HepG2 (cell line): Measurements from ENCODE around the gene FIZ1. TPM values are rescaled to one million over a fixed set of nuclear protein-coding genes. Genes with fewer than 3 reads are reported as not detected.
A peak's percentile ranks its signal among the peaks of the same experiment; 100 is the strongest.

Experiments
- ATF2 ChIP-seq: sonication (generic); formaldehyde crosslinking; IDR thresholded peaks from 2 replicates; pipeline ENCODE4 v1.4.0; 2020; ENCODE audit warnings: missing genetic modification reagents
- ELF4 ChIP-seq: sonication (generic); formaldehyde crosslinking; IDR thresholded peaks from 2 replicates; pipeline ENCODE4 v1.5.0; 2020; ENCODE audit warnings: missing genetic modification reagents, mild to moderate bottlenecking, moderate library complexity, borderline replicate concordance
- GABPA ChIP-seq, 2 experiments: IDR thresholded peaks; 2 replicates each; pipeline ENCODE4 v1.6.1; 2011 to 2016; ENCODE audit warnings: low read depth in 2 of 2, low read length in 1 of 2, missing biosample characterization in 1 of 2, missing genetic modification characterization in 1 of 2
- HCFC1 ChIP-seq: fragments of 150-350 bp; IDR thresholded peaks from 2 replicates; pipeline ENCODE4 v1.6.1; 2014; ENCODE audit warnings: low read depth, low read length
- HOXA3 ChIP-seq: sonication (generic); formaldehyde crosslinking; IDR thresholded peaks from 2 replicates; pipeline ENCODE4 v1.5.0; 2020; ENCODE audit warnings: missing genetic modification reagents
- HOXA5 ChIP-seq: sonication (generic); formaldehyde crosslinking; IDR thresholded peaks from 2 replicates; pipeline ENCODE4 v1.4.0; 2020; ENCODE audit warnings: missing genetic modification reagents
- IKZF4 ChIP-seq: sonication (generic); formaldehyde crosslinking; IDR thresholded peaks from 2 replicates; pipeline ENCODE4 v1.5.1; 2020; ENCODE audit warnings: borderline replicate concordance, mild to moderate bottlenecking, low read depth, missing genetic modification reagents; ENCODE audit errors: not compliant biosample characterization
- ISL2 ChIP-seq: sonication (generic); formaldehyde crosslinking; IDR thresholded peaks from 2 replicates; pipeline ENCODE4 v1.5.0; 2020; ENCODE audit warnings: missing genetic modification reagents
- MEIS1 ChIP-seq: sonication (generic); formaldehyde crosslinking; IDR thresholded peaks from 2 replicates; pipeline ENCODE4 v1.9.0; 2021; ENCODE audit warnings: mild to moderate bottlenecking, missing genetic modification reagents, moderate library complexity, borderline replicate concordance
- MEIS2 ChIP-seq: sonication (generic); formaldehyde crosslinking; IDR thresholded peaks from 2 replicates; pipeline ENCODE4 v1.9.0; 2021; ENCODE audit warnings: mild to moderate bottlenecking, missing genetic modification reagents
- NCOR1 ChIP-seq: fragments of 200-600 bp; sonication (generic); IDR thresholded peaks from 2 replicates; pipeline ENCODE4 v1.7.0; 2017; ENCODE audit warnings: antibody characterized with exemption, low read length, borderline replicate concordance
- RFXANK ChIP-seq: IDR thresholded peaks from 2 replicates; pipeline ENCODE4 v1.6.1; 2016
- SRF ChIP-seq: IDR thresholded peaks from 2 replicates; pipeline ENCODE4 v1.6.1; 2011; ENCODE audit warnings: mild to moderate bottlenecking, low read depth, low read length, moderate library complexity
- TBX3 ChIP-seq: fragments of 450-650 bp; IDR thresholded peaks from 2 replicates; pipeline ENCODE4 v1.6.1; 2017; ENCODE audit warnings: antibody characterized with exemption, mild to moderate bottlenecking, inconsistent platforms, borderline replicate concordance
- TMF1 ChIP-seq: sonication (generic); formaldehyde crosslinking; IDR thresholded peaks from 2 replicates; pipeline ENCODE4 v1.8.1; 2022; ENCODE audit warnings: low read depth, missing genetic modification reagents
- TSC22D2 ChIP-seq: sonication (generic); formaldehyde crosslinking; IDR thresholded peaks from 2 replicates; pipeline ENCODE4 v1.5.1; 2020; ENCODE audit warnings: missing genetic modification reagents, mild to moderate bottlenecking, borderline replicate concordance
- ZBTB42 ChIP-seq: sonication (generic); formaldehyde crosslinking; IDR thresholded peaks from 2 replicates; pipeline ENCODE4 v1.5.0; 2020; ENCODE audit warnings: mild to moderate bottlenecking, missing genetic modification reagents
- ZFP36L2 ChIP-seq: sonication (generic); formaldehyde crosslinking; IDR thresholded peaks from 2 replicates; pipeline ENCODE4 v1.4.0; 2020; ENCODE audit warnings: missing genetic modification reagents
- ZNF335 ChIP-seq: sonication (generic); formaldehyde crosslinking; IDR thresholded peaks from 2 replicates; pipeline ENCODE4 v1.4.0; 2020; ENCODE audit warnings: missing genetic modification reagents
- ZNF383 ChIP-seq: sonication (generic); formaldehyde crosslinking; IDR thresholded peaks from 2 replicates; pipeline ENCODE4 v1.4.0; 2020; ENCODE audit warnings: missing genetic modification reagents, mild to moderate bottlenecking, borderline replicate concordance
- ZNF496 ChIP-seq: sonication (generic); formaldehyde crosslinking; IDR thresholded peaks from 2 replicates; pipeline ENCODE4 v1.8.1; 2023; ENCODE audit warnings: mild to moderate bottlenecking, moderate library complexity, missing genetic modification reagents; ENCODE audit not compliant: insufficient replicate concordance
- ZNF556 ChIP-seq: sonication (generic); formaldehyde crosslinking; IDR thresholded peaks from 2 replicates; pipeline ENCODE4 v1.4.0; 2020; ENCODE audit warnings: mild to moderate bottlenecking, missing genetic modification reagents, borderline replicate concordance
- ZNF577 ChIP-seq: sonication (generic); formaldehyde crosslinking; IDR thresholded peaks from 2 replicates; pipeline ENCODE4 v1.4.0; 2020; ENCODE audit warnings: mild to moderate bottlenecking, low read depth, missing genetic modification reagents, borderline replicate concordance
- ZNF780A ChIP-seq: sonication (generic); formaldehyde crosslinking; IDR thresholded peaks from 2 replicates; pipeline ENCODE4 v1.8.0; 2022; ENCODE audit warnings: mild to moderate bottlenecking, missing genetic modification reagents, moderate library complexity
- ZSCAN25 ChIP-seq: sonication (generic); formaldehyde crosslinking; IDR thresholded peaks from 2 replicates; pipeline ENCODE4 v1.8.0; 2022; ENCODE audit warnings: mild to moderate bottlenecking, missing genetic modification reagents
- polyA plus RNA-seq, 8 experiments: library from polyadenylated mRNA; depleted of rRNA in 3 of 8; stranded (reverse) in 7 of 8; unstranded in 1 of 8; fragments of >200 nt; fragmentation: Illumina TruSeq in 4 of 8; extraction: Trizol in 4 of 8; gene quantifications; 2 replicates each; pipeline versions ENCODE4 v1.2.1 to v1.2.3, GENCODE V29; 2011 to 2016; ENCODE audit warnings: low read depth in 4 of 8, missing spikeins in 1 of 8, mixed read lengths in 1 of 8; ENCODE audit not compliant: insufficient read depth in 1 of 8
- total RNA-seq, 5 experiments: library from RNA; depleted of rRNA; stranded (reverse); fragments of >200 nt; fragmentation: Illumina TruSeq; extraction: Trizol; gene quantifications; 2 replicates each; pipeline ENCODE4 v1.2.3, GENCODE V29; 2016; ENCODE audit warnings: low read depth in 1 of 5
- TF ChIP-seq, protein P1 (sequence below): sonication (generic); formaldehyde crosslinking; IDR thresholded peaks from 2 replicates; pipeline ENCODE4 v1.4.0; 2020; ENCODE audit warnings: missing genetic modification reagents; ENCODE audit errors: not compliant biosample characterization
- TF ChIP-seq, protein P2 (sequence below): IDR thresholded peaks from 2 replicates; pipeline ENCODE4 v1.6.1; 2016; ENCODE audit warnings: low read depth

Gene FIZ1
- total and polyA plus RNA-seq, 2 of the 13 experiments (the other 11 are each of a cell fraction or from before 2014, with no cell fraction given): 3.6 to 5.9 TPM

- no peak for TF ChIP-seq HOXA5 (CRISPR knock-in tag)
- TF ChIP-seq ISL2: peak; percentile 27; the same call in 1 of the 2 replicates
- no peak for TF ChIP-seq HOXA3 (CRISPR knock-in tag)
- TF ChIP-seq RFXANK (CRISPR knock-in tag): peak; percentile 74; the same call in 1 of the 2 replicates
- TF ChIP-seq TBX3: no peak
- TF ChIP-seq NCOR1: no peak
- TF ChIP-seq ZBTB42: no peak
- no peak for TF ChIP-seq ELF4 (CRISPR knock-in tag)
- TF ChIP-seq, protein P1, sequence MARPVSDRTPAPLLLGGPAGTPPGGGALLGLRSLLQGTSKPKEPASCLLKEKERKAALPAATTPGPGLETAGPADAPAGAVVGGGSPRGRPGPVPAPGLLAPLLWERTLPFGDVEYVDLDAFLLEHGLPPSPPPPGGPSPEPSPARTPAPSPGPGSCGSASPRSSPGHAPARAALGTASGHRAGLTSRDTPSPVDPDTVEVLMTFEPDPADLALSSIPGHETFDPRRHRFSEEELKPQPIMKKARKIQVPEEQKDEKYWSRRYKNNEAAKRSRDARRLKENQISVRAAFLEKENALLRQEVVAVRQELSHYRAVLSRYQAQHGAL (CRISPR knock-in tag): no peak
- TF ChIP-seq, protein P2, sequence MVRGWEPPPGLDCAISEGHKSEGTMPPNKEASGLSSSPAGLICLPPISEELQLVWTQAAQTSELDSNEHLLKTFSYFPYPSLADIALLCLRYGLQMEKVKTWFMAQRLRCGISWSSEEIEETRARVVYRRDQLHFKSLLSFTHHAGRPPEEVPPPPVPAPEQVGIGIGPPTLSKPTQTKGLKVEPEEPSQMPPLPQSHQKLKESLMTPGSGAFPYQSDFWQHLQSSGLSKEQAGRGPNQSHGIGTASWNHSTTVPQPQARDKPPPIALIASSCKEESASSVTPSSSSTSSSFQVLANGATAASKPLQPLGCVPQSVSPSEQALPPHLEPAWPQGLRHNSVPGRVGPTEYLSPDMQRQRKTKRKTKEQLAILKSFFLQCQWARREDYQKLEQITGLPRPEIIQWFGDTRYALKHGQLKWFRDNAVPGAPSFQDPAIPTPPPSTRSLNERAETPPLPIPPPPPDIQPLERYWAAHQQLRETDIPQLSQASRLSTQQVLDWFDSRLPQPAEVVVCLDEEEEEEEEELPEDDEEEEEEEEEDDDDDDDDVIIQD (CRISPR knock-in tag): no peak
- TF ChIP-seq ZNF577 (CRISPR knock-in tag): no peak
- no peak for TF ChIP-seq ZNF556
- TF ChIP-seq ZNF383 (CRISPR knock-in tag): no peak
- TF ChIP-seq IKZF4 (CRISPR knock-in tag): no peak
- TF ChIP-seq ZSCAN25: peak; percentile 44; the same call in 1 of the 2 replicates
- no peak for TF ChIP-seq MEIS2 (CRISPR knock-in tag)
- TF ChIP-seq ZNF496: no peak
- peak; percentile 51; the same call in 1 of the 2 replicates for TF ChIP-seq ATF2
- no peak for TF ChIP-seq MEIS1 (CRISPR knock-in tag)
- peak; percentile 42; the same call in 1 of the 2 replicates for TF ChIP-seq ZNF335 (CRISPR knock-in tag)
- TF ChIP-seq HCFC1: no peak
- TF ChIP-seq TMF1 (CRISPR knock-in tag): no peak
- no peak for TF ChIP-seq ZNF780A (CRISPR knock-in tag)
- no peak for TF ChIP-seq TSC22D2 (CRISPR knock-in tag)
- no peak for TF ChIP-seq SRF
- no peak for TF ChIP-seq ZFP36L2 (CRISPR knock-in tag)
- no peak for TF ChIP-seq GABPA (IDR thresholded peaks at IDR 0.05; ENCODE audit: low read depth, low read length)
- no peak for TF ChIP-seq GABPA (CRISPR knock-in tag; IDR thresholded peaks at IDR 0.05; ENCODE audit: low read depth)
These were observed 424 bp downstream of the FIZ1 start (continued) for GRCh38 chr19:55598719-55599467.
